H1 (cell line): ENCODE results near the gene NDUFAF3. TPM values are rescaled to one million over a fixed set of nuclear protein-coding genes. Genes with fewer than 3 reads are reported as not detected.
A peak's percentile ranks its signal among the peaks of the same experiment; 100 is the strongest.

Experiments used
- CTCF ChIA-PET: fragments of 300-600 bp; sonication (Branson Sonifier 250); formaldehyde crosslinking; loops from one replicate; lab custom pipeline; 2021; ENCODE audit not compliant: partially characterized antibody; lab: Charles Lee
- POLR2A ChIA-PET: fragments of 300-600 bp; sonication (Branson Sonifier 250); formaldehyde crosslinking; loops from one replicate; lab custom pipeline; 2021; ENCODE audit warnings: inconsistent platforms; ENCODE audit not compliant: partially characterized antibody; lab: Charles Lee
- DNase-seq, 2 experiments: peaks; one replicate each; pipeline versions ENCODE4 v3.0.0 to v3.0.0-alpha.2; 2010 to 2022; ENCODE audit warnings: low spot score in 2 of 2, low read depth in 1 of 2, mixed read lengths in 1 of 2
- FAIRE-seq: peaks from 2 replicates; lab custom pipeline; 2011; peaks lifted over from hg19 to GRCh38; lab: Jason Lieb, UNC
- H2AFZ ChIP-seq: 2 replicates; pipeline ENCODE4 v1.8.1; 2012; ENCODE audit warnings: low read length, inconsistent platforms
- H2AK5ac ChIP-seq: 2 replicates; pipeline ENCODE4 v1.6.1; 2013; ENCODE audit warnings: low read depth, low read length
- H2BK120ac ChIP-seq: replicated peaks from 2 replicates; pipeline ENCODE3; 2013; ENCODE audit warnings: low read depth, low read length, inconsistent platforms
- H2BK12ac ChIP-seq: 2 replicates; pipeline ENCODE4 v1.6.1; 2013; ENCODE audit warnings: low read depth, low read length
- H2BK15ac ChIP-seq: 2 replicates; pipeline ENCODE4 v1.6.1; 2013; ENCODE audit warnings: low read length
- H2BK20ac ChIP-seq: 2 replicates; pipeline ENCODE4 v1.6.1; 2013; ENCODE audit warnings: low read length
- H2BK5ac ChIP-seq: 2 replicates; pipeline ENCODE4 v1.6.1; 2013; ENCODE audit warnings: low read depth, low read length
- H3K14ac ChIP-seq: 2 replicates; pipeline ENCODE4 v1.6.1; 2013; ENCODE audit warnings: inconsistent platforms; ENCODE audit not compliant: insufficient read length
- H3K18ac ChIP-seq: 2 replicates; pipeline ENCODE4 v1.6.1; 2013; ENCODE audit warnings: low read length; ENCODE audit errors: extremely low read depth
- H3K23ac ChIP-seq: 2 replicates; pipeline ENCODE4 v1.6.1; 2013; ENCODE audit warnings: inconsistent platforms; ENCODE audit not compliant: insufficient read length
- H3K23me2 ChIP-seq: 2 replicates; pipeline ENCODE4 v1.6.1; 2013; ENCODE audit warnings: low read depth, low read length
- H3K27ac ChIP-seq: 2 replicates; pipeline ENCODE4 v1.6.1; 2011; ENCODE audit warnings: low read depth, low read length, inconsistent platforms
- H3K27me3 ChIP-seq, 4 experiments: replicated peaks in 1 of 4; 1 replicate in 1 of 4; 2 replicates in 3 of 4; pipeline versions ENCODE4 v1.6.1 to v1.8.1; 2011 to 2013; ENCODE audit warnings: low read length in 3 of 4, mild to moderate bottlenecking in 3 of 4, inconsistent platforms in 2 of 4, mixed read lengths in 2 of 4, moderate library complexity in 1 of 4; ENCODE audit not compliant: control insufficient read depth in 3 of 4, insufficient read depth in 3 of 4; ENCODE audit errors: extremely low read depth in 1 of 4
- H3K36me3 ChIP-seq, 4 experiments: 2 replicates each; pipeline versions ENCODE4 v1.6.1 to v1.8.1; 2011 to 2013; ENCODE audit warnings: mild to moderate bottlenecking in 4 of 4, low read length in 3 of 4, moderate library complexity in 2 of 4, control low read depth in 1 of 4, inconsistent platforms in 1 of 4; ENCODE audit not compliant: insufficient read depth in 4 of 4, control insufficient read depth in 2 of 4
- H3K4ac ChIP-seq: replicated peaks from 2 replicates; pipeline ENCODE3; 2013; ENCODE audit warnings: low read length, low read depth, mixed read lengths, inconsistent platforms; ENCODE audit not compliant: insufficient read length
- H3K4me1 ChIP-seq, 4 experiments: replicated peaks in 1 of 4; 1 replicate in 1 of 4; 2 replicates in 3 of 4; pipeline versions ENCODE4 v1.6.1 to v1.8.1; 2011 to 2013; ENCODE audit warnings: low read length in 3 of 4, inconsistent platforms in 2 of 4, mixed read lengths in 1 of 4; ENCODE audit not compliant: insufficient read depth in 4 of 4, control insufficient read depth in 3 of 4
- H3K4me2 ChIP-seq, 2 experiments: 2 replicates each; pipeline versions ENCODE4 v1.6.1 to v1.8.1; 2011 to 2013; ENCODE audit warnings: low read depth in 2 of 2, low read length in 2 of 2, control low read depth in 1 of 2, inconsistent platforms in 1 of 2, mild to moderate bottlenecking in 1 of 2; ENCODE audit not compliant: insufficient read depth in 1 of 2
- H3K4me3 ChIP-seq, 4 experiments: fragments of 200-600, 300-600 bp in 1 of 4; sonication (generic), shearing (Covaris generic), sonication (Bioruptor Twin) in 1 of 4; 2 replicates each; pipeline versions ENCODE4 v1.5.1 to v1.8.1; 2011 to 2016; ENCODE audit warnings: low read length in 4 of 4, low read depth in 3 of 4, control low read depth in 2 of 4, inconsistent platforms in 2 of 4, mild to moderate bottlenecking in 2 of 4, mixed read lengths in 1 of 4, moderate library complexity in 1 of 4; ENCODE audit not compliant: insufficient read depth in 2 of 4; ENCODE audit errors: extremely low read depth in 1 of 4
- H3K56ac ChIP-seq: replicated peaks from 2 replicates; pipeline ENCODE3; 2013; ENCODE audit warnings: low read depth, mild to moderate bottlenecking, mixed read lengths, low read length, inconsistent platforms; ENCODE audit not compliant: insufficient read length
- H3K79me1 ChIP-seq: 2 replicates; pipeline ENCODE4 v1.6.1; 2013; ENCODE audit warnings: low read depth, low read length, control low read depth
- H3K79me2 ChIP-seq, 2 experiments: 2 replicates each; pipeline versions ENCODE4 v1.6.1 to v1.8.1; 2012 to 2013; ENCODE audit warnings: low read length in 2 of 2, mild to moderate bottlenecking in 2 of 2, inconsistent platforms in 1 of 2; ENCODE audit not compliant: insufficient read depth in 2 of 2, control insufficient read depth in 1 of 2
- H3K9ac ChIP-seq, 4 experiments: replicated peaks in 1 of 4; 1 replicate in 1 of 4; 2 replicates in 3 of 4; pipeline versions ENCODE4 v1.6.1 to v1.8.1; 2011 to 2013; ENCODE audit warnings: low read depth in 3 of 4, low read length in 3 of 4, control low read depth in 2 of 4, mild to moderate bottlenecking in 2 of 4, moderate library complexity in 2 of 4, inconsistent platforms in 1 of 4; ENCODE audit errors: extremely low read depth in 1 of 4
- H3K9me3 ChIP-seq, 2 experiments: 2 replicates each; pipeline versions ENCODE4 v1.6.1 to v1.8.1; 2012 to 2013; ENCODE audit warnings: mild to moderate bottlenecking in 2 of 2, moderate library complexity in 2 of 2, control low read depth in 1 of 2, inconsistent platforms in 1 of 2, low read depth in 1 of 2, low read length in 1 of 2, mixed read lengths in 1 of 2; ENCODE audit not compliant: insufficient read depth in 2 of 2
- H4K20me1 ChIP-seq, 2 experiments: replicated peaks in 1 of 2; 2 replicates each; pipeline versions ENCODE3 to v1.8.1; 2011 to 2013; ENCODE audit warnings: inconsistent platforms in 2 of 2, low read length in 2 of 2, mild to moderate bottlenecking in 1 of 2; ENCODE audit not compliant: insufficient read depth in 2 of 2, control insufficient read depth in 1 of 2
- H4K5ac ChIP-seq: 2 replicates; pipeline ENCODE4 v1.6.1; 2013; ENCODE audit warnings: low read length, low read depth, mixed read lengths, inconsistent platforms; ENCODE audit not compliant: insufficient read length
- H4K8ac ChIP-seq: 2 replicates; pipeline ENCODE4 v1.8.0; 2013; ENCODE audit warnings: mild to moderate bottlenecking, moderate library complexity, low read length, inconsistent platforms; ENCODE audit not compliant: insufficient read depth; ENCODE audit errors: extremely low read depth
- H4K91ac ChIP-seq: replicated peaks from 2 replicates; pipeline ENCODE3; 2013; ENCODE audit warnings: low read length, mixed read lengths, inconsistent platforms; ENCODE audit not compliant: insufficient read length
- CTCF ChIP-seq, 3 experiments: IDR thresholded peaks; 1 replicate in 2 of 3; 2 replicates in 1 of 3; pipeline versions ENCODE4 v1.5.1 to v1.6.1; 2011; ENCODE audit warnings: low read length in 3 of 3, mild to moderate bottlenecking in 3 of 3, inconsistent platforms in 2 of 3, low read depth in 1 of 3, moderate library complexity in 1 of 3; ENCODE audit not compliant: insufficient read depth in 1 of 3; ENCODE audit errors: control extremely low read depth in 1 of 3
- RBBP5 ChIP-seq: IDR thresholded peaks from 2 replicates; pipeline ENCODE4 v1.7.1; 2012; ENCODE audit warnings: low read depth, mild to moderate bottlenecking, inconsistent platforms, low read length, moderate library complexity, borderline replicate concordance
- SP4 ChIP-seq: IDR thresholded peaks from 2 replicates; pipeline ENCODE4 v1.6.1; 2012; ENCODE audit warnings: low read length, inconsistent platforms
- WGBS, 2 experiments: shearing (Covaris generic) in 1 of 2; methylation state at CpG; one replicate each; pipeline versions ENCODE4 v1.1.6 to v1.1.7; 2013 to 2015; ENCODE audit warnings: low lambda C conversion rate in 2 of 2, mixed read lengths in 2 of 2, inconsistent platforms in 1 of 2, low coverage in 1 of 2, missing lambda C conversion rate in 1 of 2; ENCODE audit not compliant: insufficient replicate concordance in 2 of 2, insufficient coverage in 1 of 2, insufficient read length in 1 of 2; ENCODE audit errors: extremely low coverage in 1 of 2, missing lambda C conversion rate in 1 of 2; 5-methylcytosine and 5-hydroxymethylcytosine counted together
- polyA plus RNA-seq, 7 experiments: library from polyadenylated mRNA; depleted of rRNA in 3 of 7; stranded (reverse) in 5 of 7; unstranded in 2 of 7; fragments of >200 nt in 5 of 7; fragments of 200-250 nt in 2 of 7; gene quantifications; 1 replicate in 5 of 7; 2 replicates in 1 of 7; 4 replicates in 1 of 7; pipeline versions ENCODE4 v1.2.1 to v1.2.3, GENCODE V29; 2011 to 2013; ENCODE audit warnings: missing spikeins in 2 of 7, mixed read lengths in 2 of 7
- total RNA-seq: library from RNA; stranded (reverse); fragmentation: NEBNext Ultra II Directional; extraction: Animal tissue kit (Norgen Biotek cat#: 25700); gene quantifications from 2 replicates; pipeline ENCODE4 v1.2.1, GENCODE V29; 2021

NDUFAF3 gene
- total and polyA plus RNA-seq, 2 of the 8 experiments (the other 6 are each of a cell fraction or from before 2014, with no cell fraction given), result 27.8 to 45.5 TPM

- Histone ChIP-seq H2AK5ac (no peak overlapping the region), H4K91ac (no peak overlapping the region), H3K9ac (no peak overlapping the region), H3K4ac (no peak overlapping the region), H2BK120ac (no peak overlapping the region), H4K8ac (no peak overlapping the region), H3K4me1 (peaks cover 0 to 17% (median 7%) of the 10 kb centered on the region in 4 experiments; a peak in 5 of 7 replicates), H4K5ac (no peak overlapping the region), H3K23me2 (no peaks in the 10 kb centered on the region), H4K20me1 (peaks cover 0 to 4% of the 10 kb centered on the region in 2 experiments), H2BK20ac (no peak overlapping the region), H3K27ac (no peak overlapping the region), H3K18ac (no peak overlapping the region; the same call in 1 of the 2 replicates), H3K9me3 (no peaks in the 10 kb centered on the region), H2BK12ac (no peak overlapping the region), H3K23ac (no peak overlapping the region), H3K14ac (no peak overlapping the region), H3K79me1 (peaks cover 3% of the 10 kb centered on the region; the same call in 1 of the 2 replicates), H3K56ac (no peak overlapping the region), H3K4me2 (no peak overlapping the region), H3K27me3 (no peaks in the 10 kb centered on the region), H3K36me3 (no peaks in the 10 kb centered on the region; a peak in 1 of 8 replicates), H2BK15ac (no peak overlapping the region; the same call in 1 of the 2 replicates), H3K4me3 (no peak overlapping the region), H2BK5ac (peak overlapping the region; percentile 13; the same call in 1 of the 2 replicates), H3K79me2 (no peaks in the 10 kb centered on the region; a peak in 1 of 4 replicates), H2AFZ (no peak overlapping the region)
- DNase-seq (no peak), FAIRE-seq (no peak)
- ChIA-PET POLR2A (interaction anchor here (33.9 to 38.8 kb wide), 2 partner anchors 1 to 12 kb away, joined by 1518 read pairs; partner anchors contain the start of genes DALRD3, IMPDH2, NDUFAF3 and P4HTM), CTCF (interaction anchor here (5.1 to 7.3 kb wide), 2 partner anchors 12 to 14 kb away, joined by 42 read pairs; partner anchors contain the start of gene P4HTM)
- peak in 1 of 3 experiments; percentile 16; a peak in 1 of 4 replicates for TF ChIP-seq CTCF (IDR thresholded peaks at IDR 0.05; ENCODE audit: control extremely low read depth in 1 of 3, insufficient read depth in 1 of 3, low read depth in 1 of 3, low read length in 3 of 3)
- no peak for TF ChIP-seq SP4
- TF ChIP-seq RBBP5, result no peak
- 87% methylated on average over 6 of the region's 6 CpGs; no CpG with 5 or more reads in 1 of the 2 experiments for WGBS, 2 experiments
These were observed 20.8 kb upstream of the NDUFAF3 start for GRCh38 chr3:49001155-49001554.
